GM10847 (cell line): ENCODE results near the gene DFFA.

Experiments used
- POLR2A ChIP-seq: IDR thresholded peaks from 2 replicates; pipeline ENCODE4 v1.6.1; 2011; ENCODE audit not compliant: insufficient read length; ENCODE audit errors: extremely low read depth

Gene DFFA

GRCh38 chr1:10472220-10473144 lies at the start of gene DFFA:
TSS of gene DFFA (minus strand) at chr1:10472529. CDS start at chr1:10472458, 71 bp downstream.
- peak; percentile 63 for TF ChIP-seq POLR2A

- no peak for TF ChIP-seq POLR2A
These were observed 49.3 kb upstream of the DFFA start for GRCh38 chr1:10521537-10522157.

GRCh38 chr1:10520952-10521351 lies 48.6 kb upstream of the DFFA start:
- no peak for TF ChIP-seq POLR2A

GRCh38 chr1:10520497-10520896 lies 48.2 kb upstream of the DFFA start:
- TF ChIP-seq POLR2A, result no peak

- no peak for TF ChIP-seq POLR2A
These were observed 46.7 kb upstream of the DFFA start for GRCh38 chr1:10519016-10519417.

- TF ChIP-seq POLR2A, result no peak
These were observed 45.3 kb upstream of the DFFA start for GRCh38 chr1:10517677-10517982.

- TF ChIP-seq POLR2A, result no peak
These were observed 44.8 kb upstream of the DFFA start for GRCh38 chr1:10516925-10517676.

- TF ChIP-seq POLR2A, result no peak
These were observed 43.8 kb upstream of the DFFA start for GRCh38 chr1:10515976-10516750.

- TF ChIP-seq POLR2A, result no peak
These were observed 43.1 kb upstream of the DFFA start for GRCh38 chr1:10515301-10515975.

- TF ChIP-seq POLR2A, result no peak
These were observed 42.3 kb upstream of the DFFA start for GRCh38 chr1:10514490-10515235.

- no peak for TF ChIP-seq POLR2A
These were observed 40.9 kb upstream of the DFFA start for GRCh38 chr1:10513199-10513598.

- TF ChIP-seq POLR2A, result no peak
These were observed 39.2 kb upstream of the DFFA start for GRCh38 chr1:10511494-10511885.

GRCh38 chr1:10510520-10511493 lies 38.5 kb upstream of the DFFA start:
- TF ChIP-seq POLR2A, result no peak
